ENCODE measurements around the gene GAS2L3. TPM values are rescaled to one million over a fixed set of nuclear protein-coding genes. Genes with fewer than 3 reads are reported as not detected.
"Not testable (repeated sequence)": the region's sequence is repeated elsewhere in the genome, so short reads cannot be mapped to it uniquely, and the experiment has no call there.

The GAS2L3 gene
- total RNA-seq, 5 donors from 2014 or later (not counting 1 experiment from before 2014, with no cell fraction given) = 0.09 to 0.16 TPM; not detected in 3

GRCh38 chr12:100610666-100611430, 37.4 kb downstream of the GAS2L3 start:
- H3K9me3 Mint-ChIP-seq = peaks cover 2 to 6% (median 5%) of the 10 kb centered on the region in 3 donors
- ATAC-seq (replicated peaks in 1 of 4) = no peak
- no peaks in the 10 kb centered on the region for H3K4me1 Mint-ChIP-seq
- ChIA-PET CTCF (interaction anchor here in 1 of 2 donors (0.6 kb wide), 2 partner anchors 10 to 884 kb away, joined by 5 to 6 read pairs; no protein-coding TSS in a partner anchor), POLR2A (no interaction called here)
- DNase-seq = no peak
- H3K36me3 Mint-ChIP-seq = no peaks in the 10 kb centered on the region
- Histone ChIP-seq H3K27me3 (replicated peaks in 1 of 2; ENCODE audit: control insufficient read depth in 2 of 2, extremely low read depth in 1 of 2, insufficient read depth in 2 of 2, low read length in 1 of 2) (peaks cover 0 to 8% of the 10 kb centered on the region in 2 experiments), H3K9me3 (no peaks in the 10 kb centered on the region), H3K27ac (ENCODE audit: low read length) (no peak overlapping the region), H3K4me3 (ENCODE audit: control insufficient read depth in 1 of 2, extremely low read depth in 1 of 2, low read length in 1 of 2) (no peak overlapping the region), H3K36me3 (ENCODE audit: control insufficient read depth in 2 of 2, extremely low read depth in 1 of 2, insufficient read depth in 1 of 2, low read length in 1 of 2) (no peaks in the 10 kb centered on the region), H3K4me1 (ENCODE audit: control insufficient read depth in 1 of 2, extremely low read depth in 1 of 2, insufficient read depth in 2 of 2, low read length in 2 of 2) (no peaks in the 10 kb centered on the region)
- WGBS (ENCODE audit: insufficient coverage) = 80% methylated on average over 1 of the region's 4 CpGs
- H3K4me3 Mint-ChIP-seq = no peak overlapping the region
- peaks cover 3 to 8% of the 10 kb centered on the region in 2 donors for H3K27me3 Mint-ChIP-seq
- no peak overlapping the region for H3K27ac Mint-ChIP-seq

- Histone ChIP-seq H3K4me3 (ENCODE audit: control insufficient read depth in 1 of 2, extremely low read depth in 1 of 2, low read length in 1 of 2) (no peak overlapping the region), H3K36me3 (ENCODE audit: control insufficient read depth in 2 of 2, extremely low read depth in 1 of 2, insufficient read depth in 1 of 2, low read length in 1 of 2) (no peaks in the 10 kb centered on the region), H3K27me3 (replicated peaks in 1 of 2; ENCODE audit: control insufficient read depth in 2 of 2, extremely low read depth in 1 of 2, insufficient read depth in 2 of 2, low read length in 1 of 2) (peaks cover 0 to 8% of the 10 kb centered on the region in 2 experiments), H3K4me1 (ENCODE audit: control insufficient read depth in 1 of 2, extremely low read depth in 1 of 2, insufficient read depth in 2 of 2, low read length in 2 of 2) (no peaks in the 10 kb centered on the region), H3K27ac (ENCODE audit: low read length) (no peak overlapping the region), H3K9me3 (no peaks in the 10 kb centered on the region)
- Mint-ChIP-seq H3K27me3 (peaks cover 3 to 5% of the 10 kb centered on the region in 2 donors), H3K4me3 (no peak overlapping the region), H3K27ac (no peak overlapping the region), H3K9me3 (no peaks in the 10 kb centered on the region), H3K36me3 (no peaks in the 10 kb centered on the region), H3K4me1 (no peaks in the 10 kb centered on the region)
- no CpG with 5 or more reads among the region's 3 CpGs for WGBS (ENCODE audit: insufficient coverage)
- POLR2A ChIA-PET = interaction anchor here in 1 of 2 donors (0.6 kb wide), 1 partner anchor 12 kb away, joined by 3 read pairs; no protein-coding TSS in a partner anchor
- ATAC-seq (replicated peaks in 1 of 4) (no peak), DNase-seq (no peak)
- CTCF ChIA-PET = no interaction called here
Observed at GRCh38 chr12:100612606-100613005, 39.1 kb downstream of the GAS2L3 start.

GRCh38 chr12:100624571-100624970, 51.1 kb downstream of the GAS2L3 start:
- 5% methylated on average over 2 of the region's 4 CpGs for WGBS (ENCODE audit: insufficient coverage)
- H3K36me3 ChIP-seq (ENCODE audit: control insufficient read depth in 2 of 2, extremely low read depth in 1 of 2, insufficient read depth in 1 of 2, low read length in 1 of 2) = no peaks in the 10 kb centered on the region
- no peaks in the 10 kb centered on the region for H3K4me1 ChIP-seq (ENCODE audit: control insufficient read depth in 1 of 2, extremely low read depth in 1 of 2, insufficient read depth in 2 of 2, low read length in 2 of 2)
- H3K27ac ChIP-seq (ENCODE audit: low read length) = no peak overlapping the region
- H3K4me3 ChIP-seq (ENCODE audit: control insufficient read depth in 1 of 2, extremely low read depth in 1 of 2, low read length in 1 of 2) = no peak overlapping the region
- no peaks in the 10 kb centered on the region for H3K9me3 Mint-ChIP-seq
- no peaks in the 10 kb centered on the region for H3K27me3 ChIP-seq (replicated peaks in 1 of 2; ENCODE audit: control insufficient read depth in 2 of 2, extremely low read depth in 1 of 2, insufficient read depth in 2 of 2, low read length in 1 of 2)
- H3K4me1 Mint-ChIP-seq = peaks cover 0 to 3% (median 0%) of the 10 kb centered on the region in 3 donors
- DNase-seq (no peak), ATAC-seq (replicated peaks in 1 of 4) (no peak)
- POLR2A ChIA-PET = interaction anchor here in 1 of 2 donors (0.6 kb wide), 1 partner anchor 12 kb away, joined by 3 read pairs; no protein-coding TSS in a partner anchor
- no peak overlapping the region for H3K4me3 Mint-ChIP-seq
- no peak overlapping the region for H3K27ac Mint-ChIP-seq
- peaks cover 0 to 3% of the 10 kb centered on the region in 2 donors for H3K27me3 Mint-ChIP-seq
- H3K36me3 Mint-ChIP-seq = no peaks in the 10 kb centered on the region
- CTCF ChIA-PET = no interaction called here
- H3K9me3 ChIP-seq = no peaks in the 10 kb centered on the region

GRCh38 chr12:100632445-100632892, 59.0 kb downstream of the GAS2L3 start:
- ChIA-PET CTCF (interaction anchor here in 1 of 2 donors (0.7 kb wide), 1 partner anchor 29 kb away, joined by 4 read pairs; no protein-coding TSS in a partner anchor), POLR2A (no interaction called here)
- Histone ChIP-seq H3K4me1 (ENCODE audit: control insufficient read depth in 1 of 2, extremely low read depth in 1 of 2, insufficient read depth in 2 of 2, low read length in 2 of 2) (no peaks in the 10 kb centered on the region), H3K36me3 (ENCODE audit: control insufficient read depth in 2 of 2, extremely low read depth in 1 of 2, insufficient read depth in 1 of 2, low read length in 1 of 2) (no peaks in the 10 kb centered on the region), H3K27me3 (replicated peaks in 1 of 2; ENCODE audit: control insufficient read depth in 2 of 2, extremely low read depth in 1 of 2, insufficient read depth in 2 of 2, low read length in 1 of 2) (no peaks in the 10 kb centered on the region), H3K4me3 (ENCODE audit: control insufficient read depth in 1 of 2, extremely low read depth in 1 of 2, low read length in 1 of 2) (no peak overlapping the region), H3K9me3 (no peaks in the 10 kb centered on the region), H3K27ac (ENCODE audit: low read length) (no peak overlapping the region)
- DNase-seq (no peak), ATAC-seq (replicated peaks in 1 of 4) (no peak)
- Mint-ChIP-seq H3K27ac (no peak overlapping the region), H3K27me3 (no peaks in the 10 kb centered on the region), H3K4me3 (no peak overlapping the region), H3K36me3 (no peaks in the 10 kb centered on the region), H3K4me1 (no peaks in the 10 kb centered on the region), H3K9me3 (peaks cover 0 to 3% (median 0%) of the 10 kb centered on the region in 3 donors)
- WGBS (ENCODE audit: insufficient coverage) = 40% methylated on average over 1 of the region's 4 CpGs

GRCh38 chr12:100633082-100633785, 59.8 kb downstream of the GAS2L3 start:
- H3K9me3 Mint-ChIP-seq; H3K4me3 Mint-ChIP-seq; H3K4me3 ChIP-seq (ENCODE audit: control insufficient read depth in 1 of 2, extremely low read depth in 1 of 2, low read length in 1 of 2); H3K36me3 Mint-ChIP-seq; CTCF ChIA-PET; H3K27me3 ChIP-seq (replicated peaks in 1 of 2; ENCODE audit: control insufficient read depth in 2 of 2, extremely low read depth in 1 of 2, insufficient read depth in 2 of 2, low read length in 1 of 2); H3K36me3 ChIP-seq (ENCODE audit: control insufficient read depth in 2 of 2, extremely low read depth in 1 of 2, insufficient read depth in 1 of 2, low read length in 1 of 2); DNase-seq; POLR2A ChIA-PET; H3K27ac ChIP-seq (ENCODE audit: low read length); H3K9me3 ChIP-seq; H3K27me3 Mint-ChIP-seq; ATAC-seq (replicated peaks in 1 of 4); H3K4me1 ChIP-seq (ENCODE audit: control insufficient read depth in 1 of 2, extremely low read depth in 1 of 2, insufficient read depth in 2 of 2, low read length in 2 of 2); H3K4me1 Mint-ChIP-seq; H3K27ac Mint-ChIP-seq: not testable (repeated sequence)
- 86% methylated on average over 10 of the region's 11 CpGs for WGBS (ENCODE audit: insufficient coverage)

GRCh38 chr12:100643246-100643645, 69.8 kb downstream of the GAS2L3 start:
- peaks cover 0 to 20% (median 0%) of the 10 kb centered on the region in 3 donors for H3K9me3 Mint-ChIP-seq
- Histone ChIP-seq H3K4me1 (ENCODE audit: control insufficient read depth in 1 of 2, extremely low read depth in 1 of 2, insufficient read depth in 2 of 2, low read length in 2 of 2) (no peaks in the 10 kb centered on the region), H3K4me3 (ENCODE audit: control insufficient read depth in 1 of 2, extremely low read depth in 1 of 2, low read length in 1 of 2) (no peak overlapping the region), H3K36me3 (ENCODE audit: control insufficient read depth in 2 of 2, extremely low read depth in 1 of 2, insufficient read depth in 1 of 2, low read length in 1 of 2) (no peaks in the 10 kb centered on the region), H3K27me3 (replicated peaks in 1 of 2; ENCODE audit: control insufficient read depth in 2 of 2, extremely low read depth in 1 of 2, insufficient read depth in 2 of 2, low read length in 1 of 2) (no peaks in the 10 kb centered on the region), H3K27ac (ENCODE audit: low read length) (no peak overlapping the region), H3K9me3 (no peaks in the 10 kb centered on the region)
- DNase-seq = no peak
- no peaks in the 10 kb centered on the region for H3K4me1 Mint-ChIP-seq
- ChIA-PET POLR2A (interaction anchor here in 1 of 2 donors (0.5 kb wide), 1 partner anchor 540 kb away, joined by 3 read pairs; no protein-coding TSS in a partner anchor), CTCF (interaction anchor here in 1 of 2 donors (0.6 kb wide), 1 partner anchor 577 kb away, joined by 6 read pairs; no protein-coding TSS in a partner anchor)
- H3K27me3 Mint-ChIP-seq = no peaks in the 10 kb centered on the region
- no peaks in the 10 kb centered on the region for H3K36me3 Mint-ChIP-seq
- no peak for ATAC-seq (replicated peaks in 1 of 4)
- no peak overlapping the region for H3K4me3 Mint-ChIP-seq
- WGBS (ENCODE audit: insufficient coverage) = 100% methylated on average over 2 of the region's 6 CpGs
- no peak overlapping the region for H3K27ac Mint-ChIP-seq

All from T-cell (primary cell).